Fibroblast of skin of scalp (primary cell): ENCODE data around the gene DUSP12. TPM values are rescaled to one million over a fixed set of nuclear protein-coding genes. Genes with fewer than 3 reads are reported as not detected.
"Not testable (repeated sequence)": the region's sequence is repeated elsewhere in the genome, so short reads cannot be mapped to it uniquely, and the experiment has no call there.

Source experiments
- DNase-seq: peaks from one replicate; pipeline ENCODE4 v3.0.0-alpha.2; 2013
- polyA plus RNA-seq, 2 experiments: library from polyadenylated mRNA; unstranded; fragments of 120-200 nt; gene quantifications; one replicate each; pipeline ENCODE4 v1.2.1, GENCODE V29; 2013; ENCODE audit not compliant: insufficient read length in 2 of 2

The DUSP12 gene
- polyA plus RNA-seq (2013, experiment 1 of 2; ENCODE audit: insufficient read length): 27.3 TPM
- polyA plus RNA-seq (2013, experiment 2 of 2; ENCODE audit: insufficient read length): 27.6 TPM

- peak; percentile 97 for DNase-seq
These were observed at the start of gene DUSP12 for GRCh38 chr1:161749509-161750407. Gene DUSP12, plus strand, starts transcription at chr1:161749786. Its CDS starts 16 bp downstream, at chr1:161749802.

GRCh38 chr1:161702250-161702649 lies 47.3 kb upstream of the DUSP12 start:
- no peak for DNase-seq

- no peak for DNase-seq
These were observed 44.0 kb upstream of the DUSP12 start for GRCh38 chr1:161705537-161705936.

GRCh38 chr1:161706113-161706481 lies 43.5 kb upstream of the DUSP12 start:
- peak; percentile 90 for DNase-seq

- peak; percentile 98 for DNase-seq
These were observed 42.9 kb upstream of the DUSP12 start, which contains the start of gene FCRLA for GRCh38 chr1:161706482-161707347. Gene FCRLA, plus strand, starts transcription at chr1:161707229. Its CDS starts 36 bp downstream, at chr1:161707265.

- no peak for DNase-seq
These were observed 42.1 kb upstream of the DUSP12 start for GRCh38 chr1:161707503-161707902.

- no peak for DNase-seq
These were observed 40.2 kb upstream of the DUSP12 start for GRCh38 chr1:161709373-161709772.

GRCh38 chr1:161710560-161710959 lies 39.0 kb upstream of the DUSP12 start:
- DNase-seq: peak; percentile 61

- no peak for DNase-seq
These were observed 30.8 kb upstream of the DUSP12 start for GRCh38 chr1:161718559-161719324.

GRCh38 chr1:161719325-161719611 lies 30.3 kb upstream of the DUSP12 start:
- no peak for DNase-seq

GRCh38 chr1:161720422-161720821 lies 29.2 kb upstream of the DUSP12 start:
- no peak for DNase-seq

- no peak for DNase-seq
These were observed 28.4 kb upstream of the DUSP12 start, which contains the start of gene FCRLB for GRCh38 chr1:161720956-161721737. Gene FCRLB, plus strand, starts transcription at chr1:161721544. Its CDS starts 1,129 bp downstream, at chr1:161722673.

GRCh38 chr1:161721738-161722343 lies 27.7 kb upstream of the DUSP12 start:
- peak; percentile 92 for DNase-seq

GRCh38 chr1:161722406-161722805 lies 27.2 kb upstream of the DUSP12 start:
- no peak for DNase-seq

GRCh38 chr1:161723459-161724141 lies 26.0 kb upstream of the DUSP12 start:
- DNase-seq: no peak

- DNase-seq: not testable (repeated sequence)
These were observed 24.2 kb upstream of the DUSP12 start for GRCh38 chr1:161725258-161725907.

GRCh38 chr1:161725908-161726472 lies 23.6 kb upstream of the DUSP12 start:
- DNase-seq: peak; percentile 54

- peak; percentile 86 for DNase-seq
These were observed 22.9 kb upstream of the DUSP12 start for GRCh38 chr1:161726473-161727255.
